SK-N-SH (cell line): ENCODE data around the gene PICK1. TPM values are rescaled to one million over a fixed set of nuclear protein-coding genes. Genes with fewer than 3 reads are reported as not detected.

Source experiments
- CTCF ChIA-PET: fragments of 300-600, 350-600 bp; formaldehyde crosslinking; extraction: SDS; loops from one replicate; lab custom pipeline; 2021; lab: Yijun Ruan, JAX
- POLR2A ChIA-PET: fragments of 350-600 bp; sonication (Branson Sonifier 250); formaldehyde crosslinking; extraction: SDS; loops from one replicate; lab custom pipeline; 2020; ENCODE audit warnings: antibody characterized with exemption, inconsistent platforms; lab: Yijun Ruan, JAX
- DNase-seq: peaks from one replicate; pipeline ENCODE4 v3.0.0; 2012
- H2AFZ ChIP-seq: fragments of 200-600 bp; sonication (generic); 2 replicates; pipeline ENCODE4 v1.8.1; 2016; ENCODE audit warnings: antibody characterized with exemption, mild to moderate bottlenecking, low read depth
- H3F3A ChIP-seq: fragments of 200-600 bp; sonication (generic); replicated peaks from 2 replicates; pipeline ENCODE3; 2016; ENCODE audit warnings: antibody characterized with exemption, mild to moderate bottlenecking; ENCODE audit not compliant: insufficient read depth
- H3K27ac ChIP-seq, 2 experiments: fragments of 200-500 bp in 1 of 2; fragments of 200-600 bp in 1 of 2; sonication (Bioruptor generic) in 1 of 2; sonication (generic), shearing (Covaris generic) in 1 of 2; 2 replicates each; pipeline versions ENCODE4 v1.5.1 to v1.6.1; 2014 to 2016; ENCODE audit warnings: low read depth in 2 of 2, inconsistent platforms in 1 of 2, low read length in 1 of 2, mild to moderate bottlenecking in 1 of 2, mixed read lengths in 1 of 2
- H3K27me3 ChIP-seq: fragments of 200-600 bp; sonication (generic), shearing (Covaris generic); 2 replicates; pipeline ENCODE4 v1.6.1; 2016; ENCODE audit warnings: mixed run types; ENCODE audit not compliant: insufficient read depth
- H3K36me3 ChIP-seq, 2 experiments: fragments of 200-500 bp in 1 of 2; fragments of 200-600 bp in 1 of 2; sonication (Bioruptor generic) in 1 of 2; sonication (generic) in 1 of 2; replicated peaks in 1 of 2; 2 replicates each; pipeline versions ENCODE3 to v1.5.1; 2014 to 2016; ENCODE audit warnings: low read length in 1 of 2, mild to moderate bottlenecking in 1 of 2; ENCODE audit not compliant: insufficient read depth in 2 of 2, control insufficient read depth in 1 of 2
- H3K4me1 ChIP-seq, 2 experiments: fragments of 200-500 bp in 1 of 2; fragments of 200-600 bp in 1 of 2; sonication (Bioruptor generic) in 1 of 2; sonication (generic), shearing (Covaris generic) in 1 of 2; 2 replicates each; pipeline versions ENCODE4 v1.5.1 to v1.6.1; 2014 to 2016; ENCODE audit warnings: low read depth in 1 of 2, low read length in 1 of 2, mixed run types in 1 of 2; ENCODE audit not compliant: insufficient read depth in 2 of 2, control insufficient read depth in 1 of 2
- H3K4me2 ChIP-seq: fragments of 200-600 bp; sonication (generic), shearing (Covaris generic); 2 replicates; pipeline ENCODE4 v1.6.1; 2017; ENCODE audit warnings: mixed run types
- H3K4me3 ChIP-seq, 2 experiments: fragments of 200-500 bp in 1 of 2; fragments of 200-600 bp in 1 of 2; sonication (Bioruptor generic) in 1 of 2; sonication (generic), shearing (Covaris generic) in 1 of 2; 2 replicates each; pipeline versions ENCODE4 v1.5.1 to v1.8.1; 2014 to 2016; ENCODE audit warnings: low read depth in 2 of 2, inconsistent platforms in 1 of 2, low read length in 1 of 2, mild to moderate bottlenecking in 1 of 2, mixed read lengths in 1 of 2, moderate library complexity in 1 of 2
- H3K79me2 ChIP-seq: fragments of 200-600 bp; sonication (generic); 2 replicates; pipeline ENCODE4 v1.8.1; 2017; ENCODE audit warnings: mild to moderate bottlenecking; ENCODE audit not compliant: insufficient read depth
- H3K9ac ChIP-seq: fragments of 200-600 bp; sonication (generic); 2 replicates; pipeline ENCODE4 v1.6.1; 2017; ENCODE audit warnings: mixed run types
- H3K9me2 ChIP-seq: fragments of 200-600 bp; sonication (generic); 2 replicates; pipeline ENCODE4 v1.6.1; 2017; ENCODE audit warnings: mixed run types
- H3K9me3 ChIP-seq: fragments of 200-600 bp; sonication (generic); 2 replicates; pipeline ENCODE4 v1.6.1; 2017; ENCODE audit warnings: mixed run types, mild to moderate bottlenecking, moderate library complexity
- H4K20me1 ChIP-seq: fragments of 200-600 bp; sonication (generic); 2 replicates; pipeline ENCODE4 v1.6.1; 2017; ENCODE audit warnings: mild to moderate bottlenecking, mixed run types; ENCODE audit not compliant: insufficient read depth
- ELF1 ChIP-seq: IDR thresholded peaks from 2 replicates; pipeline ENCODE4 v1.4.0; 2012
- FOSL2 ChIP-seq: IDR thresholded peaks from 2 replicates; pipeline ENCODE4 v1.4.0; 2012; ENCODE audit warnings: low read depth, mild to moderate bottlenecking, moderate library complexity, borderline replicate concordance
- FOXJ3 ChIP-seq: sonication (generic); formaldehyde crosslinking; IDR thresholded peaks from 2 replicates; pipeline ENCODE4 v1.5.1; 2020; ENCODE audit warnings: mild to moderate bottlenecking, missing genetic modification reagents
- FOXM1 ChIP-seq: IDR thresholded peaks from 2 replicates; pipeline ENCODE4 v1.4.0; 2012; ENCODE audit warnings: low read depth, mild to moderate bottlenecking
- JUND ChIP-seq: IDR thresholded peaks from 2 replicates; pipeline ENCODE4 v1.4.0; 2012
- MAX ChIP-seq: IDR thresholded peaks from 2 replicates; pipeline ENCODE4 v1.4.0; 2012; ENCODE audit warnings: low read depth
- NFIC ChIP-seq: IDR thresholded peaks from 2 replicates; pipeline ENCODE4 v1.4.0; 2012; ENCODE audit warnings: borderline replicate concordance
- TAF1 ChIP-seq: IDR thresholded peaks from 2 replicates; pipeline ENCODE4 v1.6.1; 2012; ENCODE audit warnings: low read depth, mild to moderate bottlenecking, low read length, moderate library complexity, borderline replicate concordance
- YY1 ChIP-seq: IDR thresholded peaks from 2 replicates; pipeline ENCODE4 v1.4.0; 2012; ENCODE audit warnings: low read depth, mild to moderate bottlenecking
- WGBS: methylation state at CpG from one replicate; pipeline ENCODE4 v1.1.6; 2017; ENCODE audit warnings: low lambda C conversion rate; 5-methylcytosine and 5-hydroxymethylcytosine counted together
- polyA plus RNA-seq, 3 experiments: library from polyadenylated mRNA; depleted of rRNA; stranded (reverse); fragments of >200 nt; gene quantifications; 2 replicates each; pipeline ENCODE4 v1.2.3, GENCODE V29; 2012
- TF ChIP-seq, protein P1 (sequence below): fragments of 150-350 bp; IDR thresholded peaks from 2 replicates; pipeline ENCODE4 v1.6.1; 2016; ENCODE audit warnings: mild to moderate bottlenecking, low read depth, low read length

PICK1 gene
- polyA plus RNA-seq, 1 of the 3 experiments (the other 2 are of a cell fraction) = 36.8 TPM

DNA sequence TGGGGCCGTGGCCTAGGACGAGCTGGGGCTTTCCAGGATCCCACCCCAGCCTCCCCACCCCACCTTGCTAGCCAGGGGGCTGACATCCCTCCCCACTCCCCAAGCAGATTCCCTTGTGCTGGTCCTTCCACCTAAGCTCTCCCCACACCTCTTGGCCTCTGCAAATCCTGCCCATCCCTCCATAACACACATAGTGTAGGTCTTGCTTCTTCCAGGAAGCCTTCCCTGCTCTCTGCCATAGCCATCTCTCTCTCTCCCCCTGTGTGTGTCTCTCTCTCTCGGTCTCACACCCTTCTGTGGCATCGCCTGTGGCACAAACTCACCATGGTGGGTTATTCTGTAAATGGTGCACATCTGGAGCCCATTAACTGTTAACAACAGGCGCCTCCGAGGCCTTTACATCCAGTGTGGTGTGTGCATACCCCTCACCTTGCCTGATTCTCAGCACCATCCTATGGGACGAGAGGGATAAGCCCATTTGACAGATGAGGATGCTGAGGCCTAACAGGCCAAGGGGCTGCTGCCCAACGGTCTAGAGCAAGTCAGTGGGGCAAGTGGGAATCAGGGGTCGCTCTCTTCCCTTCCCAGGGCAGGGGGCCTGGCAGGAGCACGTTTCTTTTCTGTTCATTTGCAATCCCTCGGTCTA, 22.2 kb upstream of the PICK1 start:
- Histone ChIP-seq H3K9me3 (no peaks in the 10 kb centered on the region), H3K36me3 (no peaks in the 10 kb centered on the region), H3K79me2 (no peaks in the 10 kb centered on the region), H3F3A (no peaks in the 10 kb centered on the region), H3K9me2 (no peaks in the 10 kb centered on the region), H3K4me3 (no peak overlapping the region), H3K27ac (0 out of 4 replicates have a peak overlapping the region, but pooled peaks of 1 of the 2 experiments have one; percentile 24), H2AFZ (no peak overlapping the region), H3K4me2 (no peak overlapping the region), H3K4me1 (peaks cover 0 to 4% of the 10 kb centered on the region in 2 experiments; a peak in 1 of 4 replicates), H3K9ac (no peak overlapping the region), H3K27me3 (no peaks in the 10 kb centered on the region), H4K20me1 (no peaks in the 10 kb centered on the region)
- TF ChIP-seq, protein P1, sequence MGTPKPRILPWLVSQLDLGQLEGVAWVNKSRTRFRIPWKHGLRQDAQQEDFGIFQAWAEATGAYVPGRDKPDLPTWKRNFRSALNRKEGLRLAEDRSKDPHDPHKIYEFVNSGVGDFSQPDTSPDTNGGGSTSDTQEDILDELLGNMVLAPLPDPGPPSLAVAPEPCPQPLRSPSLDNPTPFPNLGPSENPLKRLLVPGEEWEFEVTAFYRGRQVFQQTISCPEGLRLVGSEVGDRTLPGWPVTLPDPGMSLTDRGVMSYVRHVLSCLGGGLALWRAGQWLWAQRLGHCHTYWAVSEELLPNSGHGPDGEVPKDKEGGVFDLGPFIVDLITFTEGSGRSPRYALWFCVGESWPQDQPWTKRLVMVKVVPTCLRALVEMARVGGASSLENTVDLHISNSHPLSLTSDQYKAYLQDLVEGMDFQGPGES = no peak
- TF ChIP-seq ELF1 (no peak), MAX (no peak), NFIC (no peak), TAF1 (no peak), JUND (no peak), FOXJ3 (CRISPR knock-in tag) (no peak), YY1 (no peak), FOSL2 (no peak)
- POLR2A ChIA-PET = no interaction called here
- CTCF ChIA-PET = interaction anchor here (1.0 kb wide), 1 partner anchor 17 kb away, joined by 3 read pairs; no protein-coding TSS in a partner anchor
- peak; percentile 23 for DNase-seq
- 77% methylated on average over 8 of the region's 11 CpGs for WGBS

- no peaks in the 10 kb centered on the region for H4K20me1 ChIP-seq
These were observed 21.7 kb upstream of the PICK1 start for GRCh38 chr22:38035530-38035885.

More at GRCh38 chr22:38035530-38035885, 21.7 kb upstream of the PICK1 start:
- TF ChIP-seq, protein P1 = no peak
- TF ChIP-seq FOXM1 = no peak
- TF ChIP-seq, all 33 proteins: peak for 0
- H3K4me1 ChIP-seq = peaks cover 0 to 4% of the 10 kb centered on the region in 2 experiments; a peak in 1 of 4 replicates
- H2AFZ ChIP-seq = no peak overlapping the region
- no peaks in the 10 kb centered on the region for H3K9me2 ChIP-seq
- H3K79me2 ChIP-seq = no peaks in the 10 kb centered on the region
- H3K27me3 ChIP-seq = no peaks in the 10 kb centered on the region
- no peak overlapping the region for H3K4me3 ChIP-seq
- DNase-seq = peak; percentile 19
- H3K27ac ChIP-seq = no peak overlapping the region
- 97% methylated on average over 3 of the region's 9 CpGs for WGBS
- H3K9ac ChIP-seq = no peak overlapping the region
- H3F3A ChIP-seq = no peaks in the 10 kb centered on the region
- H3K9me3 ChIP-seq = no peaks in the 10 kb centered on the region
- no peaks in the 10 kb centered on the region for H3K36me3 ChIP-seq
- ChIA-PET POLR2A (no interaction called here), CTCF (no interaction called here)
- H3K4me2 ChIP-seq = no peak overlapping the region
